Umbilical cord (tissue), 2 donors: ENCODE results near the gene GALNT9. TPM values are rescaled to one million over a fixed set of nuclear protein-coding genes. Genes with fewer than 3 reads are reported as not detected.
A peak's percentile ranks its signal among the peaks of the same experiment; 100 is the strongest.
"Not testable (repeated sequence)": the region's sequence is repeated elsewhere in the genome, so short reads cannot be mapped to it uniquely, and the experiment has no call there.

Experiments
- DNase-seq: peaks from one replicate; pipeline ENCODE4 v3.0.0-alpha.2; 2015; ENCODE audit warnings: low spot score
- total RNA-seq: library from RNA; depleted of rRNA; stranded (reverse); fragments of >200 nt; gene quantifications from one replicate; pipeline ENCODE4 v1.2.3, GENCODE V29; 2014; ENCODE audit warnings: low replicate concordance; ENCODE audit not compliant: insufficient read depth

GALNT9 gene
- total RNA-seq, 1 donor from 2014 or later = 1.9 TPM

DNA sequence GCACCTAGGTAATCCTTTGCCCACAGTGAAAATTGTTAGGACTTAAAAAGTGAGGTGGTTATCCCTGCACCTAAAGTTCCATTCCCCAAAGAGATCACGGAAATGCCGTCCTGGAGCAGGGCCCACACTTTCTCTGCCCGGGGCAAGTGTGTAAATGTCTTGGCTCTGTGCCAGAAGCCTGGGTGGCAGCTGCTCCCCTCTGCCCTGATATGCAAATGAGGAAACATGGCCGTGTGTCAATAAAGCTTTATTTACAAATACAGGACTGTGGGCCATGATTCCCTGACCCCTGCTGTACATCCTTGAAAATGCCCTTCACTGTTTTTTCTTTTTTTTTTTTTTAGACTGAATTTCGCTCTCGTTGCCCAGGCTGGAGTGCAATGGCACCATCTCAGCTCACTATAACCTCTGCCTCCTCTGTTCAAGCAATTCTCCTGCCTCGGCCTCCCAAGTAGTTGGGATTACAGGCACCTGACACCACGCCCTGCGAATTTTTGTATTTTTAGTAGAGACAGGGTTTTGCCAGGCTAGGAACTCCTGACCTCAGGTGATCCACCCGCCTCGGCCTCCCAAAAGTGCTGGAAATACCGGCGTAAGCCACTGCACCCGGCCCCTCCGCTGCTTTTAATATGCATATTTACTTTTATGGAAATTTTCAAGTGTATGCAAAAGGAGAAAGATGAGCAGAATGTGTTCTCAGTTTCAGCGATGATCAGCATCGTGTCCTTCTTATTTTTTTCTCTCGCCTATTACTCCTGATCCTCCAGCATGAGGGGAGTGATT is 75.5 kb downstream of the GALNT9 start:
- DNase-seq = no peak

DNA sequence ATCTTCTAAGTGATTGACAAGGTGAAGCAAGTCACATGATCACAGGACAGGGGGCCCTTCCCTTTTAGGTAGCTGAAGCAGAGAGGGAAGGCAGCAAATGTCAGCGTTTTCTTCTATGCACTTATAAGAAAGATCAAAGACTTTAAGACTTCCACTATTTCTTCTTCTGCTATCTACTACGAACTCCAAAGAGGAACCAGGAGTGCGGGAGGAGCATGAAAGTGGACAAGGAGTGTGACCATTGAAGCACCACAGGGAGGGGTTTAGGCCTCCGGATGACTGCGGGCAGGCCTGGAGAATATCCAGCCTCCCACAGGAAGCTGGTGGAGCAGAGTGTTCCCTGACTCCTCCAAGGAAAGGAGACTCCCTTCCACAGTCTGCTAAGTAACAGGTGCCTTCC is 76.4 kb downstream of the GALNT9 start:
- not testable (repeated sequence) for DNase-seq

DNA sequence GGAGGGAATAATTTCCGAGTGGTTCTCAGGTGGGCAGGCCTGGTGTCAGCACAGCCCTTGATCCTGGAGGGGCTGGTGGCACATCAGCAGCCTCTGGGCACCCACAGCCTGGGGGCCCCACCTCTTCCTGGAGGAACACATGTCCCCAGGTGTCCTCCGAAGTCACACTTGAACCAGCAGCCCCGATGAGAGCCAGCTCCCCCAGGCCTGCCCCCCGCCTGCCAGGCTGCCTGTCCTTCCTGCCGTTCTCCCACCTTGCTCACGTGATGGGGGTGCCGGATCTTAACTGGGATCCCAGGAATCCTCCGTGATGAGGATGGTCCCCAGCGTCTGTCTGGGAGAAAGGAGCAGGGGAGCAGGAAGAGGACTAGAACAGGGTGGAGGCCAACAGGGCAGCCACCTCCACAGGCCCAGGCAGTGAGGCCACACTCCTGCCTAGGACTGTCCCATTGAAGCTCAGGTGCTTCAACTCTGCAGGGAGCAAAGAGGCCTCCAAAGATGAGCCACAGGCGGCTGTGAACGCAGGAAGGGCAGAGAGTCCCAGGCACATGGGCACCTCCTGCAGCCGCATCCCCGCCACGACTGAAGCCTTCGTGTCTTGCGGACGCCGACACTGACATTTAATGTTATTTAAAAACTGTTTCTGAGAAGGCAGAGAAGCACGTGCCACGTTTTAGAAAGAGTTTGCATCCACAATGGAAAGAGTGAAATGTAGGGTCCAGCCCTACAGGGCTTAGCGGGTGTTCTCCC is 77.5 kb downstream of the GALNT9 start:
- DNase-seq = no peak

DNA sequence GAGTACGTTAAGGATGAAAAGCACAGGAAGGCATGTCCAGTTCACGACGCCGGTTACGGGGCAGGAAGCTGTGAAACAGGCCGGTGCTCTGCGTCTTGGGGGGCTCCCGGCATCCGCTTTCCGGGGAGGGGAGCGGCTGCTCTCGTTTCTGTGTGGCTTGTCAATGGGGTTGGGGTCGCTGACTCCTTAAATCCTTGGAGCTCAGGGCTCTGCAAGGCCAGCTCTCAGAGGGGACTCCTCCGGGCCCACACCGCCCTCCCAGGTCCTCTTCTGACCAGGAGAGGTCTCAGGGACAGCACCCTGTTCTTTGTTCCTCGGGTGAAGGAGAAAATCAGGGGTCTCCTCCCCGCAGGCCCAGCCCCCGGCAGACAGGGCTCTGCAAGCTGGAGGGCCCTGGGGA is 78.1 kb downstream of the GALNT9 start:
- DNase-seq = no peak

DNA sequence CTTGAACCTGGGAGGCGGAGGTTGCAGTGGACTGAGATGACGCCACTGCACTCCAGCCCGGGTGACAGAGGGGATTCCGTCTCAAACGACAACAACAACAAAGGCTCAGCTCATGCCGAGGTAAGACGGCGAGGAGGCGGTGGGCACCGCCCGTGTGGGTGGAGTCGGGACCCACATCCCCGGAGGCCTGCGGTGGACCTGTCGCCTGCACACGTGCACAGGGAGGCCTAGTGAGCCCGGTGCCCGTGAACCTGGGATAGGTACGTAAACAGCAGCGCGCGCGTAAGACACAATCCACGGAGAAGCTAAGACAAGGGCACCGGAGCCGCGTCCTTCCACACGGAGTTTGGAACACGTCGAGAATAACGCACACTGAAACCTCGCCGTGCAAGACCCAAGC is 78.7 kb downstream of the GALNT9 start:
- no peak for DNase-seq

DNA sequence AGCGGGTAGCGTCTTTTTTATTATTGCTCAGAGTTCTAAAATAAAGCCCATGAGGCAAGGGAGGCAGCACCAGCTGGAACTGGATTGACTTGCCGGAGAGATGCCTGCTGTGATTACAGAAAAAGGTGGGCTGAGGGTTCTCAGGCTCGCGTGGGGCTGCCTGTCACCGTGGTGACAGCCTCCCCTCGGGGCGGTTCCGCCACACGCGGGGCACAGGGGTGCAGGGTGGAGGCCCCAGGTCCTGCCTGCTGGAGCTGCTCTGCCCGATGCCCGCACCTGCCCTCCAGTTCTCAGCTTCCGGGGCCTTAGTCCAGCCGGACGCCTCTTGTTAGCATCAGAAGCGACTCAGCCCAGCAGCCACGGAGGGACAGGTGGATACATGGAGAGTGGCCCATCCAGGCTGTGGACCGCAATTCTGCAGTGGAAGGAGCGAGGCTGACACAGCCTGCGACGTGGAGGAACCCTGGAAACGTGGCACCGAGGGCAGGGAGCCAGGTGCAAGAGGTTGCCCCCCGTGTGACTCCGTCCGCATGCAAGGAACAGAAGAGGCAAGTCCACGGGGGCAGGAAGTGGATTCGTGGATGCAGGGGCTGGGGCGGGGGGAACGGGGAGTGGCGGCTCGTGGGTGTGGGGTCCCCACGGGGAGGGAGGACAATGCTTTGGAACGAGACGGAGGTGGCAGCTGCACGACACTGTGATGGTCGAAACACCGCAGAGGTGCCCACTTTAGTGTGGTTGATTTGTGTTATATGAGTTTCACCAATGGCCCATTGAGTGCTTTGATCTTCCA is 79.5 kb downstream of the GALNT9 start:
- no peak for DNase-seq

DNA sequence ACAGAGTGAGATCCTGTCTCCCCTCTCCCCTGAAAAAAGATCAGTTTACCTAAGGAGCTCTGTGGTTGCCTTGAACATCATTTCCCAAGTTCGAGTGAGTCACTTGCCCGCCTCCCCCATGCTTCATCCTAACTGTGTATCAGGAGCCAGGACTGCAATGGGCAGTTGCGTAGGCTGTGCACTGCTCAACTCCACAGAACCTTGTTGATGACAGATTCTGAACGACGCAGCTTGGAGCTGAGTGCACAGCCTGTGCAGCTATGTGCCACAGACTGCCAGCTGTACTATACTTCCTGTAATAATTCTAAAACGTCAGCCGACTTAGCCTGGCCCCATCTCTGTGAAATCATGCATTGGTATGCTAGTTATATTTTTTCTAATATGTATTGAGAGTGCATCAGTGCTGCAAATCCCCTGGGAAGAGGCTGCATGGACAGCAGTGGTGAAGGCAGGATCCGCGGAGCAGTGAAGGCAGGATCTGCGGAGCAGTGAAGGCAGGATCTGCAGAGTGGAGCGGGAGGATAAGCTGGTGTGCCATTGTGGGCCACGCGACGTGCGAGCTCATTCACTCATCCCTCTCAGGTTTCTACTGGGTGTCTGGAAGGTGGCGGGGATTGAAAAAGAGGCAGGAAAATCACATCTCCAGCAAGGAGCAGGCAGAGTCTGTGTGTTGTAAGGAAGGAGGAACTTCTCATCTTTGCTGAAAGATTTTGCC is 80.8 kb downstream of the GALNT9 start:
- DNase-seq = peak; percentile 15

DNA sequence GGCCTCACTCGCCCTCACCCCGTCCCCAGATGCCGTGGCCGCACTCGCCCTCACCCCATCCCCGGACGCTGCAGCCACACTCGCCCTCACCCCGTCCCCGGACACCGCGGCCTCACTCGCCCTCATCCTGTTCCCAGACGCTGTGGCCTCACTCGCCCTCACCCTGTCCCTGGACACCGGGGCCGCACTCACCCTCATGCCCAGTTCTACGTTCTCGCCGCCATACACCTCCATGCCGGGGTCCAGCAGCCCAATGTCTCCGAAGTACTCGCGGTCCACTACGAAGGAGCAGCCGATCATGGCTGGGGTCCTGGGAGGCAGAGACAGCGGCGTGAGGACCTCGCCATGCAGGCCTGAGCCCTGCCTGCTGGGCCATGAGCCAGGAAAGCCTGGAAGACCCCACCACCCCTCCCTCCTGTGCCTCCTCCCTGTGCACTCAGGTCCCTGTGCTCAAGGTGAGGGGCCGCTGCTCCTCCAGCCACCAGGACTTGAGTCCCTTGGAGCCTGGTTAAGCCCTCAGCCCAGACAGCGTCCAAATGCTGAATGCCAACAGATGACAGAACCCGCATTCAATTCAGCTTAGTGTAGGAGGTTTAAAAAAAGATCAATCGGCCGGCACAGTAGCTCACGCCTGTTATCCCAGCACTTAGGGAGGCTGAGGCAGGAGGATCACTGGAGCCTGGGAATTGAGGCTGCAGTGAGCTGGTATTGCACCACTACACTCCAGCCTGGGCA is 81.5 kb downstream of the GALNT9 start:
- no peak for DNase-seq

DNA sequence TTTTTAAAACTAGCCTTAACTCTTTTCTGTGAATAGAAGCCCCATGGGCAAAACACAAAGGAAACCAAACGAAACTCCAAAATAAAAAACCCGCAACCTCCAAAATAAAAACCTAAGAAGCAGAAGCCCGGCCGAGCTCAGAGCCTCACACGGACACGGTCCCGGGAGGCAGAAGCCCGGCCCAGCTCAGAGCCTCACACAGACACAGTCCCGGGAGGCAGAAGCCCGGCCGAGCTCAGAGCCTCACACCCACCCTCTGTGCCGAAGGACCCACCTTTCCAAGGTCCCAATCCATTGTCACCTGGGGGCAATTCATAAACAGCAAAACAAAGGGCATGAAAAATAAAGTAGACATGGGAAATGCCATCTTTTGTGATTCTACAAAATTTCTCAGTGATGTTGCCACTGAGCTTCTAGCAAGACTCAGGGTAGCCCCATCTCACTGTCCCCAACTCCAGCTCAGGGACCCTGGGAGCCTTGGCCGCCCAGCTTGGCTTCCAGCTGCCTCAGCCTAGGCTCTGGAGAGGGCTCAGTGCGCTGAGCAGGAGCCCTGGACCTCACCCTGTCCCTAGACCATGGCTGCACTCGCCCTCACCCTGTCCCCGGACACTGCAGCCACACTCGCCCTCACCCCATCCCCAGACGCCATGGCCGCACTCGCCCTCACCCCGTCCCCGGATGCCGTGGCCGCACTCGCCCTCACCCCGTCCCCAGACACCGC is 82.2 kb downstream of the GALNT9 start:
- no peak for DNase-seq

DNA sequence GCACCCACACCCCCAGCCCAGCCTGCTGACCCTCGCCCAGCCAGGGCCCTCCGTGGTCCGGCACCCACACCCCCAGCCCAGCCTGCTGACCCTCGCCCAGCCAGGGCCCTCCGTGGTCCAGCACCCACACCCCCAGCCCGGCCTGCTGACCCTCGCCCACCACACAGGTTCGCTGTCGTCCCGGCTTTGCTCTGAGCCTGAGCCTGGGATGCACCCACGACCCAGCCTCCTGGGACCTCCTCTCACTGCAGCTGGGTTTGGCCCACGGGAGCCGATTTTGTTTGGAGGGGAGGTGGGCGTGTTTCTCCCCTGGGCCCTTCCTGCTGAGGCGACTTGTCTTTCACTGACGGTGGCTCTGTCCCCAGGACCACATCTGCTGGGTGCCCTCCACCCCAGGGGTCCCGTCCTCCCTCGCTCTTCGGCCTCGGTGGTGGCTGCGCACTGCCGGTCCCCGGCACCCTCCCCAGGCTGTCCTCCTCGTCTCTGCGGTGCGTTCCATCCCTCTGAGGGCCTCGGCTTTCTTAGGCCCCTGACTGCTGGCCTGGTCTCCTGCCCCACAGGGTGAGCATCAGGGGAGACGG is 83.8 kb downstream of the GALNT9 start:
- DNase-seq = no peak

DNA sequence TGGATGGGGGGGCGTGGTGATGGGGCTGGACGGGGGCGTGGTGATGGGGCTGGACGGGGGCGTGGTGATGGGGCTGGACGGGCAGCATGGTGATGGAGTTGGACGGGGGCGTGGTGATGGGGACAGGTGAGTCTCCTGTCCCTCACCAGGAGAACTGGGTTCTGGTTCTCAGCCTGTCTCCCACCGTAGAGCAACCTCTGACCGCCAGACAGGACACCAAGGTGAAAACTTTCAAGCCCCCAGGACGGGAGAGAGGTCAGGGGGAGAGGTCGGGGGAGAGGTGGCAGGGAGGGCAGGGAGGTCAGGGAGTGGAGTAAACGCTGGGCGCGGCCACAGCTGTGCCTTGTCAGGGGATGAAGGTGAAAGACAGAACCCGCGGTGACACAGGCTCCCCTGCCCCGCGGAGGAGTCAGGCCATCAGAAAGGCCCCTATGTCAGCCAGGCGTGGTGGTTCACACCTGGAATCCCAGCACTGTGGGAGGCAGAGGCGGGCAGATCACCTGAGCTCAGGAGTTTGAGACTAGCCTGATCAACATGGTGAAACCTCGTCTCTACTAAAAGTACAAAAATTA is 84.6 kb downstream of the GALNT9 start:
- DNase-seq = no peak

DNA sequence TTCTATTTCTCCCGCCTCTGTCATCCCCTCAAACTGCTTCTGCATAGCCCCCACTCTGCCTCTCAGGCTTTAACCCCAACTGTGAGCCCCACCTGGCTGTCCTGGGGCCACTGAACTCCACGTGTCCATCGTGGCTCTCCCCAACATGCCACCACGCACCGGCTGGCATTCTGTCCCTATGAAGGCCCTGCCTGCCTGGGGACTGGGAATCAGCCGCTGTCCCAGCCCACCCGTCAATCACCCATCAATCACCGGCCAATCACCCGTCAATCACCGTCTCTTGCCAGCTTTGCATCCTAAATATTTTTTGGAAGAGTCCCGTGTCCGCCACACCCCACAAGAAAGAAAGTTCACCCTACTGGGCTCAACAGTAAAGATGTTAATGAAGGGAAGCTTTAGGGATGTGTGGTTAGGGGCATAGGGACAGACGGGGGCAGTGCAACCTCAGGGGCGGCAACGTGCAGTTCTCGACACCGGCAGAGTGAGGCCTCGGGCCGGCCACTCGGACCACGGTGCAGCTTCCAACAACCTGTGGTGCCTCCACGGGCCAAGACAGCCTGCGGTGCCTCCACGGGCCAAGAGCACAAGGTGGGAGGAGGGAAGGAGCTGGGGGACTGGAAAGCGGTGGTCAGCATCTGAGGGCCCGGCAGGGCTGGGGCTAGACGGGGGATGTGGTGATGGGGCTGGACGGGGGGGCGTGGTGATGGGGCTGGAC is 85.6 kb downstream of the GALNT9 start:
- DNase-seq = no peak

DNA sequence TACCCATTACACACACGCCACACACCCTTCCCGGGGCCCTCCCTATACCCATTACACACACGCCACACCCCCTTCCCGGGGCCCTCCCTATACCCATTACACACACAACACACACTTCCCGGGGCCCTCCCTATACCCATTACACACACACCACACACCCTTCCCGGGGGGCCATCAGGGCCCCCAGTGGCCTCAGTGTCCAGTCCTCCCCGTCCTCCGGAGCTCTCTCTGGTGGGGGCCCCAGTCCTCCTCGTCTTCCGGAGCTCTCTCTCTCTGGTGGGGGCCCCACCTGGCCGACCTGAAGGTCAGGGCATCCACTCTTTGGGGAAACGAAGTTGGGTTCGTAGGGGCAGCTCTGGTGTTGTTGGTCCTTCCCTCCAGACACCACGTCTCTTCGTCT is 86.2 kb downstream of the GALNT9 start:
- not testable (repeated sequence) for DNase-seq

DNA sequence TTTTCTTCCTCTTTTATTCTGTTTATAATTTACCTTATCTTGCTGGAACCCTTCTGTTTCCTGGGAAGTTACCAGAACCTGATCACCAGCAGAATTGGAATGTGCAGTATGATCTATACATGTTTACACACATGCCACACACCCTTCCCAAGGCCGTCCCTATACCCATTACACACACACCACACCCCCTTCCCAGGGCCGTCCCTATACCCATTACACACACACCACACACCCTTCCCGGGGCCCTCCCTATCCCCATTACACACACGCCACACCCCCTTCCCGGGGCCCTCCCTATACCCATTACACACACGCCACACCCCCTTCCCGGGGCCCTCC is 88.8 kb downstream of the GALNT9 start:
- not testable (repeated sequence) for DNase-seq

DNA sequence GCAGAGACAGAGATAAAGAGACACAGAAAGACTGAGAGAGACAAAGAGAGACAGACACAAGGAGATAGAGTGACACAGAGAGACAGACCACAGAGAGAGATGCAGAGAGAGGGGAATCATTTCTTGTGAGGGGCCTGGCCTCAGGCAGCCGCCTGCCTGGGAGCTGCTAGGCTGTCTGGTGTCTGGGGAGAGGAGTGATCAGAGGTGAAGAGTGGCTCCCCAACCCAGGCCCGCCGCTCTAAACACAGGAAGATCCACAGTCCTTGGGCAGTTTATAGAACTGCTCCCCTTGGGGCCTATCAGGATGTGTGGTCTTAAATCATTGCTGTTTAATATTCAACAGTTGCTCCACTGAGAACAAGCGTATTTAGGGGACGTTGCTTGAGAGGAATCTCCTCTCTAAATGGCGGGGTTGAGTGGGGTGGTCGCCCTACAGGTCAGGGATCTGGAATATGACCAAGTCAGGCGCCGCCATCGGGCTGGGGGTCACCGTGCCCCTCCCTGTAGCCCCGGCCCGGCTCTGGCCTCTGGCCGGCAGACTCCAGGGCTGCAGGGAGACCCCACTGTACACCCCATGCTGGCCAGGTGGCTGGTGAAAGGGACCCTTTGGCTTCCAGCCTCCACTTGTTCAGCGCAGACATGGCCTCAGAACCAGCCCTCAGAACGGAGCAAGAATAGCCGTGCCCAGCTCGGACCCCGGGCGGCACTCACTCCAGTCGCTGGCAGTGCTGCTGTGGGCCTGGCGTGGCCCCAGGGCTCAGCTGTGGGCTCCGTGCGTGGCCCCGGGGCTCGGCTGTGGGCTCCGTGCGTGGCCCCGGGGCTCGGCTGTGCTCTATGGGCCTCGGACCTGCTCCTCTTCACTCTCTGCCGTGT is 89.4 kb downstream of the GALNT9 start:
- DNase-seq = no peak

DNA sequence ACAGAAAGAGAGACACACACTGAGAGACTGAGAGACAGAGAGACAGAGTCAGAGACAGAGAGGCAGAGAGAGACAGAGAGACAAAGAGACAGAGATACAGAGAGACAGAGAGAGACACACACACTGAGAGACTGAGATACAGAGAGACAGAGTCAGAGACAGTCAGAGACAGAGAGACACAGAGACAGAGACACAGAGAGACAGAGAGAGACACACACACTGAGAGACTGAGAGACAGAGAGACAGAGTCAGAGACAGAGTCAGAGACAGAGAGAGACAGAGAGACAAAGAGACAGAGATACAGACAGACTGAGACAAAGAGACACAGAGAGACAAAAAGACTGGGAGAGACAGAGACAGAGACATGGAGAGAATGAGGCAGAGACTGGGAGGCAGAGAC is 90.0 kb downstream of the GALNT9 start:
- DNase-seq = no peak

DNA sequence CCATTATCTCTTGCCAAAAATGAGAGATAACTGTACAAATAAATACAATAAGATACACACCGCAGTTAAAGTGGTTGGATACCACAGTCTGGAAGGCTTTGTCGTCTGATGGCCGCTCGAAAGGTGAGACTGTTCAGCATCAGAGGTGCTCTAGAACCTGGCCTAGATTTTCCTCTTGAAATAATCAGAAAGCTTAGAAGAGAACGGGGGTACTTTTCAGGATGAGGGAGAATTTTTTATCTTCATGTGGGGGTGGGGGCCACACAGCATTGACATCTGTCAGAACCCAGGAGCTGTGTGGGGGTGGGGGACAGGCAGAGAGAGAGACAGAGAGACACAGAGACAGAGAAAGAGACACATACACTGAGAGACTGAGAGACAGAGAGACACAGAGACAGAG is 90.5 kb downstream of the GALNT9 start:
- DNase-seq = no peak

DNA sequence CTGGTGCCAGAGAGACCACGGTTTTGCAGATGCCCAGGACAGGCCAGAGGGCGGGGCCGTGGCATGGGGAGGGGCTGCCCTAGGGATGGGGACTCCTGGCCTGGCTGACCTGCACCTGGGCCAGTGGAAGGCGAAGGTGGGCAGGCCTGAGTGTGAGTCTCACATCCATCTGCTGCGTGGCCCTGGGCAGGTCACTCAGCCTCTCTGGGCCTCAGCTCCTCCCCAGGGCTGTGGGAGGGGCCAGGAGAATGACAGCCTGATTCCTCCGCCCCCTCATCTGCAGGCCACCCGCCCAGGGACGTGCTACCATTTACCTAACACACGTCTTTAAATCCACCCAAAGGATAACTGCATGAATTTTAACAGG is 90.9 kb downstream of the GALNT9 start:
- DNase-seq = no peak
